SK-N-SH treated with all-trans-retinoic acid at 6 μM for 48 hours (cell line): Measurements from ENCODE around the gene PRSS36.

ENCODE experiments used
- ARNTL ChIP-seq: fragments of 450-650 bp; formaldehyde crosslinking; IDR thresholded peaks from 2 replicates; pipeline ENCODE4 v1.5.0; 2020; ENCODE audit warnings: low read depth, mild to moderate bottlenecking, moderate library complexity, borderline replicate concordance
- CSDC2 ChIP-seq: fragments of 250-450 bp; sonication (Bioruptor Pico); IDR thresholded peaks from 2 replicates; pipeline ENCODE4 v1.5.0; 2020; ENCODE audit warnings: mild to moderate bottlenecking, moderate library complexity
- GLIS3 ChIP-seq: fragments of 250-450 bp; sonication (Bioruptor Pico); IDR thresholded peaks from 2 replicates; pipeline ENCODE4 v1.5.0; 2020; ENCODE audit warnings: mild to moderate bottlenecking, moderate library complexity
- ZFP30 ChIP-seq: fragments of 450-650 bp; formaldehyde crosslinking; IDR thresholded peaks from 2 replicates; pipeline ENCODE4 v1.5.0; 2022; ENCODE audit warnings: mild to moderate bottlenecking, moderate library complexity
- ZNF565 ChIP-seq: fragments of 450-650 bp; formaldehyde crosslinking; conservative IDR thresholded peaks from 2 replicates; pipeline ENCODE4 v1.5.0; 2020; ENCODE audit warnings: low read depth, mild to moderate bottlenecking, moderate library complexity
- TF ChIP-seq, protein P1 (sequence below): fragments of 250-450 bp; sonication (Bioruptor Pico); IDR thresholded peaks from 2 replicates; pipeline ENCODE4 v1.5.1; 2020; ENCODE audit warnings: low read depth, mild to moderate bottlenecking, moderate library complexity
- TF ChIP-seq, protein P2 (sequence below): fragments of 250-450 bp; sonication (Bioruptor Pico); IDR thresholded peaks from 2 replicates; pipeline ENCODE4 v1.8.0; 2020; ENCODE audit warnings: mild to moderate bottlenecking, moderate library complexity, borderline replicate concordance

DNA sequence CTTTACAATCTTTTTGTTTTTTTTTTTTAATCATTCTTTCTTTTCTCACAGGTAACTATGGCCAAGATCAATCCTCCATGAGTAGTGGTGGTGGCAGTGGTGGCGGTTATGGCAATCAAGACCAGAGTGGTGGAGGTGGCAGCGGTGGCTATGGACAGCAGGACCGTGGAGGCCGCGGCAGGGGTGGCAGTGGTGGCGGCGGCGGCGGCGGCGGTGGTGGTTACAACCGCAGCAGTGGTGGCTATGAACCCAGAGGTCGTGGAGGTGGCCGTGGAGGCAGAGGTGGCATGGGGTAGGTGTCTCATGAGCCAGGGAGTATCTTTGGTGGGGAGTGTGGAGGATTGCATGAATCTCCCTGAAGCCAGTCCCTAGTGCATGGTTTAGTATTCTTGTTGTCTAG lies 35.0 kb upstream of the PRSS36 start:
- no peak for TF ChIP-seq ZNF565 (CRISPR knock-in tag)
- no peak for TF ChIP-seq GLIS3 (CRISPR knock-in tag)
- TF ChIP-seq ZFP30, result no peak
- TF ChIP-seq CSDC2 (CRISPR knock-in tag), result no peak
- no peak for TF ChIP-seq ARNTL (CRISPR knock-in tag)
- TF ChIP-seq, protein P1, sequence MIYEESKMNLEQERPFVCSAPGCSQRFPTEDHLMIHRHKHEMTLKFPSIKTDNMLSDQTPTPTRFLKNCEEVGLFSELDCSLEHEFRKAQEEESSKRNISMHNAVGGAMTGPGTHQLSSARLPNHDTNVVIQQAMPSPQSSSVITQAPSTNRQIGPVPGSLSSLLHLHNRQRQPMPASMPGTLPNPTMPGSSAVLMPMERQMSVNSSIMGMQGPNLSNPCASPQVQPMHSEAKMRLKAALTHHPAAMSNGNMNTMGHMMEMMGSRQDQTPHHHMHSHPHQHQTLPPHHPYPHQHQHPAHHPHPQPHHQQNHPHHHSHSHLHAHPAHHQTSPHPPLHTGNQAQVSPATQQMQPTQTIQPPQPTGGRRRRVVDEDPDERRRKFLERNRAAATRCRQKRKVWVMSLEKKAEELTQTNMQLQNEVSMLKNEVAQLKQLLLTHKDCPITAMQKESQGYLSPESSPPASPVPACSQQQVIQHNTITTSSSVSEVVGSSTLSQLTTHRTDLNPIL (CRISPR knock-in tag), result no peak
- TF ChIP-seq, protein P2, sequence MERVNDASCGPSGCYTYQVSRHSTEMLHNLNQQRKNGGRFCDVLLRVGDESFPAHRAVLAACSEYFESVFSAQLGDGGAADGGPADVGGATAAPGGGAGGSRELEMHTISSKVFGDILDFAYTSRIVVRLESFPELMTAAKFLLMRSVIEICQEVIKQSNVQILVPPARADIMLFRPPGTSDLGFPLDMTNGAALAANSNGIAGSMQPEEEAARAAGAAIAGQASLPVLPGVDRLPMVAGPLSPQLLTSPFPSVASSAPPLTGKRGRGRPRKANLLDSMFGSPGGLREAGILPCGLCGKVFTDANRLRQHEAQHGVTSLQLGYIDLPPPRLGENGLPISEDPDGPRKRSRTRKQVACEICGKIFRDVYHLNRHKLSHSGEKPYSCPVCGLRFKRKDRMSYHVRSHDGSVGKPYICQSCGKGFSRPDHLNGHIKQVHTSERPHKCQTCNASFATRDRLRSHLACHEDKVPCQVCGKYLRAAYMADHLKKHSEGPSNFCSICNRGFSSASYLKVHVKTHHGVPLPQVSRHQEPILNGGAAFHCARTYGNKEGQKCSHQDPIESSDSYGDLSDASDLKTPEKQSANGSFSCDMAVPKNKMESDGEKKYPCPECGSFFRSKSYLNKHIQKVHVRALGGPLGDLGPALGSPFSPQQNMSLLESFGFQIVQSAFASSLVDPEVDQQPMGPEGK (CRISPR knock-in tag), result no peak
